Psoas muscle (tissue), 8 donors: Measurements from ENCODE around the gene HPCAL1. TPM values are rescaled to one million over a fixed set of nuclear protein-coding genes. Genes with fewer than 3 reads are reported as not detected.
A peak's percentile ranks its signal among the peaks of the same experiment; 100 is the strongest.
"Not testable (repeated sequence)": the region's sequence is repeated elsewhere in the genome, so short reads cannot be mapped to it uniquely, and the experiment has no call there.

Source experiments
- ATAC-seq, 4 donors: fragments of 200-7000 bp; cut with Tn5 transposase; one replicate each; pipeline ENCODE4 v1.9.1; 2020; ENCODE audit warnings: moderate library complexity in 3 of 4, mild to moderate bottlenecking in 2 of 4
- DNase-seq, 2 donors: peaks; one replicate each; pipeline ENCODE4 v3.0.0-alpha.2; 2020
- H3K27ac ChIP-seq: fragments of 200-600 bp; one replicate; pipeline ENCODE4 v1.8.0; 2022
- H3K27me3 ChIP-seq, 3 donors: fragments of 200-600 bp in 1 of 3; one replicate each; pipeline versions ENCODE4 v1.6.1 to v1.8.0; 2013 to 2022; ENCODE audit warnings: low read length in 2 of 3, mild to moderate bottlenecking in 2 of 3, moderate library complexity in 1 of 3; ENCODE audit not compliant: insufficient read depth in 3 of 3
- H3K36me3 ChIP-seq, 2 donors: fragments of 200-600 bp in 1 of 2; one replicate each; pipeline versions ENCODE4 v1.6.1 to v1.8.0; 2013 to 2022; ENCODE audit warnings: low read depth in 1 of 2, mild to moderate bottlenecking in 1 of 2, moderate library complexity in 1 of 2; ENCODE audit not compliant: insufficient read depth in 1 of 2
- H3K4me1 ChIP-seq: fragments of 200-600 bp; one replicate; pipeline ENCODE4 v1.8.0; 2022
- H3K4me3 ChIP-seq: fragments of 200-600 bp; one replicate; pipeline ENCODE4 v1.8.0; 2022; ENCODE audit warnings: mild to moderate bottlenecking
- H3K9me3 ChIP-seq: fragments of 200-600 bp; one replicate; pipeline ENCODE4 v1.8.0; 2022
- CTCF ChIP-seq: fragments of 200-600 bp; IDR thresholded peaks from one replicate; pipeline ENCODE4 v1.8.0; 2022; ENCODE audit warnings: antibody characterized with exemption
- WGBS, 3 donors: extraction: QIAGEN DNeasy Blood & Tissue Kit; methylation state at CpG; one replicate each; pipeline versions ENCODE4 v1.1.6 to v1.1.7; 2013; 5-methylcytosine and 5-hydroxymethylcytosine counted together
- intact Hi-C, 2 donors: fragments of 100-400 bp; cut with DNase I; formaldehyde crosslinking; loops; one replicate each; pipeline versions ENCODE4 v1.11.0 to v1.14.2; 2022
- polyA plus RNA-seq, 3 donors: library from polyadenylated mRNA; stranded (reverse); fragments of 200-250 nt; gene quantifications; one replicate each; pipeline ENCODE4 v1.2.3, GENCODE V29; 2013
- total RNA-seq, 4 donors: library from RNA; stranded (reverse); fragmentation: NEBNext Ultra II Directional in 2 of 4; extraction: Animal tissue kit (Norgen Biotek cat#: 25700) in 2 of 4; gene quantifications; one replicate each; pipeline versions ENCODE4 v1.2.1 to v1.2.4, GENCODE V29; 2021 to 2023
- donor health status: healthy with polysubstance abuse.
- donor health status: DM: no; HTN: no; CAD: no; lungs with moderate emphysema.
- donor health status: Bipolar disorder and iron deficiency.
- donor health status: healthy.
- donor health status: DM: yes; HTN: yes; CAD: no.
- donor health status: DM: no; HTN: no; CAD: no.
- donor health status: DM: no; HTN: no; CAD: no.
- donor health status: DM: yes; HTN: yes; CAD: no.

The HPCAL1 gene
- total and polyA plus RNA-seq, 7 donors: 16.1 to 182 (median 33.4) TPM

- peak in 1 of 2 donors; percentile 81 for DNase-seq
- Histone ChIP-seq H3K27ac (peak overlapping the region; percentile 30), H3K36me3 (no peaks in the 10 kb centered on the region), H3K4me3 (no peak overlapping the region), H3K9me3 (no peaks in the 10 kb centered on the region), H3K27me3 (no peaks in the 10 kb centered on the region), H3K4me1 (peaks cover 20% of the 10 kb centered on the region)
- intact Hi-C loops: loop anchor here (5.0 to 10.0 kb wide), 2 partner anchors 200 to 203 kb away; no protein-coding TSS in a partner anchor
- WGBS, 3 donors: 45 to 55% (median 53%) methylated on average over 7 of the region's 7 CpGs
- ATAC-seq: peak; percentile 68 to 89 (median 82)
- no peak for TF ChIP-seq CTCF
Observed at GRCh38 chr2:10454505-10454904, 151.8 kb downstream of the HPCAL1 start.

- not testable (repeated sequence) for H3K27ac ChIP-seq, H3K9me3 ChIP-seq, H3K27me3 ChIP-seq, H3K4me3 ChIP-seq, ATAC-seq, DNase-seq, H3K36me3 ChIP-seq
- H3K4me1 ChIP-seq: peaks cover 15% of the 10 kb centered on the region
- intact Hi-C loops: loop anchor here in 1 of 2 donors (10.0 kb wide), 1 partner anchor 198 kb away; no protein-coding TSS in a partner anchor
- 86 to 91% (median 89%) methylated on average over 3 of the region's 3 CpGs for WGBS, 3 donors
Observed at GRCh38 chr2:10457195-10457594, 154.5 kb downstream of the HPCAL1 start.

GRCh38 chr2:10457846-10458598 lies 155.3 kb downstream of the HPCAL1 start:
- Histone ChIP-seq H3K27me3 (no peaks in the 10 kb centered on the region), H3K9me3 (no peaks in the 10 kb centered on the region), H3K4me3 (no peak overlapping the region), H3K27ac (no peak overlapping the region), H3K4me1 (peaks cover 15% of the 10 kb centered on the region), H3K36me3 (no peaks in the 10 kb centered on the region)
- WGBS, 3 donors: 30 to 39% (median 31%) methylated on average over 11 of the region's 11 CpGs
- DNase-seq (no peak), ATAC-seq (peak in 2 of 4 donors; percentile 47 to 67)
- no peak for TF ChIP-seq CTCF
- intact Hi-C loops: loop anchor here in 1 of 2 donors (10.0 kb wide), 1 partner anchor 197 kb away; no protein-coding TSS in a partner anchor

GRCh38 chr2:10460366-10460796 lies 157.7 kb downstream of the HPCAL1 start:
- Histone ChIP-seq H3K4me1 (peaks cover 8% of the 10 kb centered on the region), H3K4me3 (no peak overlapping the region), H3K9me3 (no peaks in the 10 kb centered on the region), H3K27ac (no peak overlapping the region), H3K36me3 (no peaks in the 10 kb centered on the region), H3K27me3 (no peaks in the 10 kb centered on the region)
- DNase-seq: no peak
- 78 to 85% (median 81%) methylated on average over 17 of the region's 17 CpGs for WGBS, 3 donors
- ATAC-seq: no peak
- intact Hi-C loops: no loop called here
- TF ChIP-seq CTCF: no peak

- ATAC-seq: no peak
- Histone ChIP-seq H3K36me3 (no peaks in the 10 kb centered on the region), H3K4me3 (no peak overlapping the region), H3K9me3 (no peaks in the 10 kb centered on the region), H3K4me1 (peaks cover 8% of the 10 kb centered on the region), H3K27ac (no peak overlapping the region), H3K27me3 (no peaks in the 10 kb centered on the region)
- intact Hi-C loops: no loop called here
- TF ChIP-seq CTCF: no peak
- WGBS, 3 donors: 66 to 72% (median 67%) methylated on average over 15 of the region's 15 CpGs
- no peak for DNase-seq
Observed at GRCh38 chr2:10462178-10463083, 159.7 kb downstream of the HPCAL1 start.
